WTC11 (cell line): ENCODE results near the gene RFX8.

Experiments
- CREB1 ChIP-seq: sonication (generic); formaldehyde crosslinking; IDR thresholded peaks from 2 replicates; pipeline ENCODE4 v1.8.0; 2023; ENCODE audit warnings: mild to moderate bottlenecking, missing genetic modification reagents
- FOXJ3 ChIP-seq: sonication (generic); formaldehyde crosslinking; IDR thresholded peaks from 2 replicates; pipeline ENCODE4 v1.9.0; 2021; ENCODE audit warnings: missing genetic modification reagents, mild to moderate bottlenecking, borderline replicate concordance
- FOXK1 ChIP-seq: sonication (generic); formaldehyde crosslinking; IDR thresholded peaks from 2 replicates; pipeline ENCODE4 v1.8.0; 2022; ENCODE audit warnings: mild to moderate bottlenecking, moderate library complexity, missing genetic modification reagents
- HMGXB4 ChIP-seq: sonication (generic); formaldehyde crosslinking; IDR thresholded peaks from 2 replicates; pipeline ENCODE4 v1.8.1; 2023; ENCODE audit warnings: mild to moderate bottlenecking, moderate library complexity, missing genetic modification reagents
- KAT7 ChIP-seq: sonication (generic); formaldehyde crosslinking; IDR thresholded peaks from 2 replicates; pipeline ENCODE4 v1.8.1; 2023; ENCODE audit warnings: missing genetic modification reagents, mild to moderate bottlenecking, borderline replicate concordance
- NFYB ChIP-seq: sonication (generic); formaldehyde crosslinking; conservative IDR thresholded peaks from 2 replicates; pipeline ENCODE4 v1.8.0; 2022; ENCODE audit warnings: low read depth, missing genetic modification reagents
- TCF7 ChIP-seq: sonication (generic); formaldehyde crosslinking; IDR thresholded peaks from 2 replicates; pipeline ENCODE4 v1.8.0; 2022; ENCODE audit warnings: mild to moderate bottlenecking, low read depth, missing genetic modification reagents, moderate library complexity
- ZNF317 ChIP-seq: sonication (generic); formaldehyde crosslinking; IDR thresholded peaks from 2 replicates; pipeline ENCODE4 v1.8.1; 2023; ENCODE audit warnings: low read depth, mild to moderate bottlenecking, moderate library complexity, missing genetic modification reagents, borderline replicate concordance
- ZNF671 ChIP-seq: fragments of 250-450 bp; sonication (Bioruptor Pico); IDR thresholded peaks from 2 replicates; pipeline ENCODE4 v1.8.0; 2021; ENCODE audit warnings: mild to moderate bottlenecking
- TF ChIP-seq, protein P1 (sequence below): sonication (generic); formaldehyde crosslinking; IDR thresholded peaks from 2 replicates; pipeline ENCODE4 v1.8.1; 2022; ENCODE audit warnings: low read depth, missing genetic modification reagents, borderline replicate concordance
- TF ChIP-seq, protein P2 (sequence below): fragments of 200-600 bp; IDR thresholded peaks from 2 replicates; pipeline ENCODE4 v1.8.0; 2022; ENCODE audit warnings: antibody characterized with exemption
- TF ChIP-seq, protein P3 (sequence below): sonication (generic); formaldehyde crosslinking; IDR thresholded peaks from 2 replicates; pipeline ENCODE4 v1.8.1; 2023; ENCODE audit warnings: mild to moderate bottlenecking, missing genetic modification reagents, moderate library complexity

- TF ChIP-seq, protein P1, sequence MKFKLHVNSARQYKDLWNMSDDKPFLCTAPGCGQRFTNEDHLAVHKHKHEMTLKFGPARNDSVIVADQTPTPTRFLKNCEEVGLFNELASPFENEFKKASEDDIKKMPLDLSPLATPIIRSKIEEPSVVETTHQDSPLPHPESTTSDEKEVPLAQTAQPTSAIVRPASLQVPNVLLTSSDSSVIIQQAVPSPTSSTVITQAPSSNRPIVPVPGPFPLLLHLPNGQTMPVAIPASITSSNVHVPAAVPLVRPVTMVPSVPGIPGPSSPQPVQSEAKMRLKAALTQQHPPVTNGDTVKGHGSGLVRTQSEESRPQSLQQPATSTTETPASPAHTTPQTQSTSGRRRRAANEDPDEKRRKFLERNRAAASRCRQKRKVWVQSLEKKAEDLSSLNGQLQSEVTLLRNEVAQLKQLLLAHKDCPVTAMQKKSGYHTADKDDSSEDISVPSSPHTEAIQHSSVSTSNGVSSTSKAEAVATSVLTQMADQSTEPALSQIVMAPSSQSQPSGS (CRISPR knock-in tag): no peak
- TF ChIP-seq, protein P2, sequence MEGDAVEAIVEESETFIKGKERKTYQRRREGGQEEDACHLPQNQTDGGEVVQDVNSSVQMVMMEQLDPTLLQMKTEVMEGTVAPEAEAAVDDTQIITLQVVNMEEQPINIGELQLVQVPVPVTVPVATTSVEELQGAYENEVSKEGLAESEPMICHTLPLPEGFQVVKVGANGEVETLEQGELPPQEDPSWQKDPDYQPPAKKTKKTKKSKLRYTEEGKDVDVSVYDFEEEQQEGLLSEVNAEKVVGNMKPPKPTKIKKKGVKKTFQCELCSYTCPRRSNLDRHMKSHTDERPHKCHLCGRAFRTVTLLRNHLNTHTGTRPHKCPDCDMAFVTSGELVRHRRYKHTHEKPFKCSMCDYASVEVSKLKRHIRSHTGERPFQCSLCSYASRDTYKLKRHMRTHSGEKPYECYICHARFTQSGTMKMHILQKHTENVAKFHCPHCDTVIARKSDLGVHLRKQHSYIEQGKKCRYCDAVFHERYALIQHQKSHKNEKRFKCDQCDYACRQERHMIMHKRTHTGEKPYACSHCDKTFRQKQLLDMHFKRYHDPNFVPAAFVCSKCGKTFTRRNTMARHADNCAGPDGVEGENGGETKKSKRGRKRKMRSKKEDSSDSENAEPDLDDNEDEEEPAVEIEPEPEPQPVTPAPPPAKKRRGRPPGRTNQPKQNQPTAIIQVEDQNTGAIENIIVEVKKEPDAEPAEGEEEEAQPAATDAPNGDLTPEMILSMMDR: no peak
- no peak for TF ChIP-seq FOXJ3 (CRISPR knock-in tag)
- TF ChIP-seq ZNF317 (CRISPR knock-in tag): no peak
- no peak for TF ChIP-seq NFYB (CRISPR knock-in tag)
- TF ChIP-seq KAT7: no peak
- TF ChIP-seq TCF7 (CRISPR knock-in tag): no peak
- TF ChIP-seq FOXK1: no peak
- no peak for TF ChIP-seq ZNF671 (CRISPR knock-in tag)
- TF ChIP-seq, protein P3, sequence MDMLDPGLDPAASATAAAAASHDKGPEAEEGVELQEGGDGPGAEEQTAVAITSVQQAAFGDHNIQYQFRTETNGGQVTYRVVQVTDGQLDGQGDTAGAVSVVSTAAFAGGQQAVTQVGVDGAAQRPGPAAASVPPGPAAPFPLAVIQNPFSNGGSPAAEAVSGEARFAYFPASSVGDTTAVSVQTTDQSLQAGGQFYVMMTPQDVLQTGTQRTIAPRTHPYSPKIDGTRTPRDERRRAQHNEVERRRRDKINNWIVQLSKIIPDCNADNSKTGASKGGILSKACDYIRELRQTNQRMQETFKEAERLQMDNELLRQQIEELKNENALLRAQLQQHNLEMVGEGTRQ (CRISPR knock-in tag): peak; percentile 58
- no peak for TF ChIP-seq CREB1
- no peak for TF ChIP-seq HMGXB4
Observed at GRCh38 chr2:101479328-101479727, 4.4 kb upstream of the RFX8 start.
